Suprapubic skin (tissue), 4 donors: Measurements from ENCODE around the gene CCK. TPM values are rescaled to one million over a fixed set of nuclear protein-coding genes. Genes with fewer than 3 reads are reported as not detected.

Experiments used
- DNase-seq, 2 donors: peaks; one replicate each; pipeline ENCODE4 v3.0.0-alpha.2; 2019; ENCODE audit warnings: low spot score in 2 of 2
- H3K27ac ChIP-seq: fragments of 200-600 bp; sonication (generic); one replicate; pipeline ENCODE4 v1.5.1; 2019
- H3K27me3 ChIP-seq: fragments of 200-600 bp; sonication (generic); one replicate; pipeline ENCODE4 v1.5.1; 2019
- H3K36me3 ChIP-seq: fragments of 200-600 bp; sonication (generic); one replicate; pipeline ENCODE4 v1.5.1; 2019
- H3K4me1 ChIP-seq: fragments of 200-600 bp; sonication (generic); one replicate; pipeline ENCODE4 v1.5.1; 2019
- H3K4me3 ChIP-seq: fragments of 200-600 bp; sonication (generic); one replicate; pipeline ENCODE4 v1.5.1; 2019; ENCODE audit warnings: mild to moderate bottlenecking
- H3K9me3 ChIP-seq: fragments of 200-600 bp; sonication (generic); one replicate; pipeline ENCODE4 v1.5.1; 2019
- CTCF ChIP-seq, 2 donors: fragments of 200-600 bp in 1 of 2; fragments of 450-650 bp in 1 of 2; sonication (generic) in 1 of 2; IDR thresholded peaks; one replicate each; pipeline ENCODE4 v1.5.1; 2016 to 2019; ENCODE audit warnings: antibody characterized with exemption in 2 of 2, mild to moderate bottlenecking in 1 of 2, moderate library complexity in 1 of 2
- EP300 ChIP-seq: sonication (generic); formaldehyde crosslinking; IDR thresholded peaks from one replicate; pipeline ENCODE4 v1.6.1; 2017; ENCODE audit warnings: antibody characterized with exemption
- POLR2A ChIP-seq, 2 donors: fragments of 450-650 bp; IDR thresholded peaks; one replicate each; pipeline ENCODE4 v1.6.1; 2017; ENCODE audit warnings: antibody characterized with exemption in 2 of 2, mild to moderate bottlenecking in 2 of 2, moderate library complexity in 2 of 2
- POLR2AphosphoS5 ChIP-seq, 3 donors: sonication (generic); formaldehyde crosslinking; IDR thresholded peaks; one replicate each; pipeline ENCODE4 v1.6.1; 2017; ENCODE audit warnings: antibody characterized with exemption in 3 of 3
- WGBS: methylation state at CpG from one replicate; pipeline ENCODE4 v1.1.5; 2018; 5-methylcytosine and 5-hydroxymethylcytosine counted together
- total RNA-seq, 4 donors: library from RNA; depleted of rRNA; stranded (reverse); fragments of >200 nt; gene quantifications; one replicate each; pipeline ENCODE4 v1.1.0, GENCODE V29; 2016

Gene CCK
- total RNA-seq, 4 donors from 2014 or later = 1.3 TPM; not detected in 3

GRCh38 chr3:42210726-42211125 is 55.3 kb downstream of the CCK start:
- 91% methylated on average over 2 of the region's 2 CpGs for WGBS
- peaks cover 87% of the 10 kb centered on the region for H3K36me3 ChIP-seq
- no peaks in the 10 kb centered on the region for H3K9me3 ChIP-seq
- TF ChIP-seq CTCF (IDR thresholded peaks at IDR 0.05) (no peak), EP300 (no peak), POLR2AphosphoS5 (IDR thresholded peaks at IDR 0.05) (no peak), POLR2A (IDR thresholded peaks at IDR 0.05) (no peak)
- H3K27me3 ChIP-seq = no peaks in the 10 kb centered on the region
- H3K27ac ChIP-seq = no peak overlapping the region
- no peak for DNase-seq
- H3K4me3 ChIP-seq = no peak overlapping the region
- H3K4me1 ChIP-seq = peaks cover 3% of the 10 kb centered on the region

- DNase-seq = no peak
- whole genome bisulfite sequencing = 80% methylated on average over 12 of the region's 12 CpGs
- Histone ChIP-seq H3K4me3 (no peak overlapping the region), H3K27me3 (no peaks in the 10 kb centered on the region), H3K9me3 (no peaks in the 10 kb centered on the region), H3K27ac (no peak overlapping the region), H3K4me1 (peaks cover 3% of the 10 kb centered on the region), H3K36me3 (peaks cover 81% of the 10 kb centered on the region)
- TF ChIP-seq EP300 (no peak), POLR2AphosphoS5 (IDR thresholded peaks at IDR 0.05) (no peak), CTCF (IDR thresholded peaks at IDR 0.05) (no peak), POLR2A (IDR thresholded peaks at IDR 0.05) (no peak)
Measured at GRCh38 chr3:42209917-42210316, 56.1 kb downstream of the CCK start.

Other genes starting within 250 kb of the CCK start
- 100 to 1,000 TPM in 1 of 4 donors, 10 to 100 TPM in 3; 78.3 to 214 (median 86.4) TPM for gene TRAK1, start 174.8 kb downstream of the CCK start, total RNA-seq
- gene LYZL4, start 144.4 kb upstream of the CCK start, total RNA-seq = not detected
- 100 to 1,000 TPM in 1 of 4 donors, 10 to 100 TPM in 3; 39.8 to 148 (median 74.3) TPM for gene VIPR1, start 236.5 kb upstream of the CCK start, total RNA-seq